K562 (cell line): ENCODE data around the gene GNG14. TPM values are rescaled to one million over a fixed set of nuclear protein-coding genes. Genes with fewer than 3 reads are reported as not detected.

Experiments
- CBX1 ChIP-seq: sonication (generic); IDR thresholded peaks from 2 replicates; pipeline ENCODE4 v1.6.1; 2016; ENCODE audit warnings: antibody characterized with exemption, low read depth, mild to moderate bottlenecking
- CXXC5 ChIP-seq: fragments of 250-450 bp; sonication (Bioruptor Pico); IDR thresholded peaks from 2 replicates; pipeline ENCODE4 v1.8.0; 2022; ENCODE audit warnings: inconsistent platforms, mild to moderate bottlenecking, moderate library complexity
- KDM1A ChIP-seq, 2 experiments: fragments of 450-650 bp; IDR thresholded peaks; 2 replicates each; pipeline ENCODE4 v1.6.1; 2016; ENCODE audit warnings: mild to moderate bottlenecking in 2 of 2
- KLF10 ChIP-seq: fragments of 250-450 bp; sonication (Bioruptor Pico); IDR thresholded peaks from 2 replicates; pipeline ENCODE4 v1.6.1; 2021; ENCODE audit warnings: matching md5 sums
- MEIS2 ChIP-seq: fragments of 450-650 bp; IDR thresholded peaks from 2 replicates; pipeline ENCODE4 v1.6.1; 2014; ENCODE audit warnings: mild to moderate bottlenecking; ENCODE audit not compliant: partially characterized antibody
- MTA1 ChIP-seq: fragments of 450-650 bp; IDR thresholded peaks from 2 replicates; pipeline ENCODE4 v1.6.1; 2017; ENCODE audit warnings: borderline replicate concordance
- MYC ChIP-seq, 2 experiments: fragments of 250-450 bp in 1 of 2; sonication (Bioruptor Pico) in 1 of 2; IDR thresholded peaks; 2 replicates each; pipeline versions ENCODE4 v1.5.1 to v1.6.1; 2012 to 2021; ENCODE audit warnings: low read depth in 2 of 2, borderline replicate concordance in 1 of 2, improper control_type of control experiment in 1 of 2, low read length in 1 of 2, mild to moderate bottlenecking in 1 of 2, moderate library complexity in 1 of 2
- POLR2B ChIP-seq: fragments of 450-650 bp; IDR thresholded peaks from 2 replicates; pipeline ENCODE4 v1.6.1; 2018; ENCODE audit warnings: low read depth; ENCODE audit not compliant: partially characterized antibody
- SAP30 ChIP-seq: fragments of 200-600 bp; sonication (generic); IDR thresholded peaks from 2 replicates; pipeline ENCODE4 v1.6.1; 2012; ENCODE audit warnings: borderline replicate concordance, low read depth, mild to moderate bottlenecking, moderate library complexity, low read length, control low read depth, inconsistent platforms; ENCODE audit not compliant: insufficient read depth, poor library complexity, severe bottlenecking
- SPI1 ChIP-seq: IDR thresholded peaks from 2 replicates; pipeline ENCODE4 v1.6.1; 2011; ENCODE audit warnings: low read depth, low read length, control low read depth, borderline replicate concordance
- U2AF2 ChIP-seq: fragments of 200-400 bp; formaldehyde crosslinking; optimal IDR thresholded peaks from 2 replicates; pipeline ENCODE3; 2017; ENCODE audit warnings: low read depth, mild to moderate bottlenecking, low read length
- ZBTB7A ChIP-seq: IDR thresholded peaks from 2 replicates; pipeline ENCODE4 v1.6.1; 2011; ENCODE audit warnings: low read depth, mild to moderate bottlenecking, low read length, moderate library complexity, borderline replicate concordance; ENCODE audit not compliant: control insufficient read depth
- ZNF184 ChIP-seq: sonication (generic); formaldehyde crosslinking; IDR thresholded peaks from 2 replicates; pipeline ENCODE4 v1.5.0; 2020; ENCODE audit warnings: missing genetic modification reagents
- ZNF3 ChIP-seq: fragments of 250-450 bp; sonication (Bioruptor Pico); IDR thresholded peaks from 2 replicates; pipeline ENCODE4 v1.5.0; 2021; ENCODE audit warnings: mild to moderate bottlenecking, moderate library complexity
- polyA plus RNA-seq, 8 experiments: library from polyadenylated mRNA; depleted of rRNA in 4 of 8; stranded (reverse) in 5 of 8; unstranded in 3 of 8; fragments of >200 nt; fragmentation: Nextera tagmentation in 2 of 8; fragmentation: Illumina TruSeq in 1 of 8; extraction: Ambion mirVana in 2 of 8; extraction: Trizol in 1 of 8; gene quantifications; 2 replicates each; pipeline versions ENCODE4 v1.2.1 to v1.2.3, GENCODE V29; 2011 to 2014; ENCODE audit warnings: inconsistent platforms in 1 of 8, missing spikeins in 1 of 8
- total RNA-seq, 7 experiments: library from RNA; depleted of rRNA in 6 of 7; stranded (reverse); fragments of >200 nt in 6 of 7; fragmentation: Illumina TruSeq in 2 of 7; extraction: Trizol in 2 of 7; gene quantifications; 2 replicates each; pipeline versions ENCODE4 v1.2.1 to v1.2.3, GENCODE V29; 2011 to 2021; ENCODE audit warnings: low replicate concordance in 1 of 7
- TF ChIP-seq, protein P1 (sequence below): fragments of 450-650 bp; IDR thresholded peaks from 2 replicates; pipeline ENCODE4 v1.6.1; 2016; ENCODE audit warnings: low read depth
- TF ChIP-seq, protein P2 (sequence below), 2 experiments: IDR thresholded peaks; 2 replicates each; pipeline ENCODE4 v1.6.1; 2012; ENCODE audit warnings: improper control_type of control experiment in 2 of 2, low read depth in 2 of 2, low read length in 2 of 2, borderline replicate concordance in 1 of 2

GNG14 gene
- total and polyA plus RNA-seq, 9 of the 15 experiments (the other 6 are each of a cell fraction or from before 2014, with no cell fraction given): not detected

DNA sequence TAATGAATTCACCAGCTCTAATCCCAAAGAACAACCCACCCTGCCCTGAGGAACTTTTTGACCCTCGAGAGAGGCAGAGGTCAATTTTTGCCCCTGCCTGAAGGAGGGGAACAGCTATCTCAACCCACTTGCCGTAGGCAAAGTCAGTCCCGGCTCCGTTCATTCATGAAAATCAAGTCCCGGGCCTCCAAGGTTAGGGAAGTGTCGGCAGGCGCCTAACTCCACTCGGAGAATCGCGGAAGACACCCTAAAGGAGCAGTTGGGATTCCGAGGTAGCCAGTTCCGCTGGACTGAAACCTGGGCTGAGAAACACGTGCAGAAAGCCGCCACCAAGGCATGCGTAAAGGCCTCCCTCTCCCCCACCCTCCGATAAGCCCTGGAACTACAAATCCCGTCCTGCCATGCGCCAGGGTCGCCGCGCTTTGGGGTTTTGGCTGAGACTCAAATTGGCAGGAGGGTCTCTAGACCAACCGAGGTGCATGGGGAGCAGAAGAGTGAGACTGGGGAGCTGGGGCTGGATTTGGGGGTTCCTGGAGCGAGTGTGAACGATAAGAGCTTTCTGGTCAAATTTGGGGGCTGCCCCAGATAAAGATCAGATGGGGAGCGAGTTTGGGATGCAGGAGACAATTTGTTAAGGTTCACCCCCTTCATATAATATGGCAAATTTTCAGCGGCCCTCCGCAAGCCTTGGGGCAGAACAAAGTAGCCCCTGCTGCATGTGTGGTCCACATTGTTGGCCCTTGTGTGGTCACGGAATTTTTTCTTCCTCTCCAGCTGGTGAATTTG, 36.0 kb downstream of the GNG14 start, which contains the start of gene TNPO2 (continued):
- TF ChIP-seq MYC (IDR thresholded peaks at IDR 0.05; ENCODE audit: low read depth, low read length) (peak; percentile 98), MYC (CRISPR knock-in tag; IDR thresholded peaks at IDR 0.05; ENCODE audit: borderline replicate concordance, low read depth) (peak; percentile 55; the same call in 1 of the 2 replicates), MEIS2 (peak; percentile 2), SAP30 (peak; percentile 96), CBX1 (no peak), MTA1 (peak; percentile 60), CXXC5 (peak; percentile 85), POLR2B (peak; percentile 46), U2AF2 (no peak), ZNF184 (CRISPR knock-in tag) (no peak), KLF10 (CRISPR knock-in tag) (no peak), ZNF3 (CRISPR knock-in tag) (no peak), KDM1A (IDR thresholded peaks at IDR 0.05) (peak in 1 of 2 experiments; percentile 64; a peak in 1 of 4 replicates), SPI1 (0 out of 2 replicates have a peak, but pooled peaks have one; percentile 22), ZBTB7A (peak; percentile 95)
- TF ChIP-seq, protein P1, sequence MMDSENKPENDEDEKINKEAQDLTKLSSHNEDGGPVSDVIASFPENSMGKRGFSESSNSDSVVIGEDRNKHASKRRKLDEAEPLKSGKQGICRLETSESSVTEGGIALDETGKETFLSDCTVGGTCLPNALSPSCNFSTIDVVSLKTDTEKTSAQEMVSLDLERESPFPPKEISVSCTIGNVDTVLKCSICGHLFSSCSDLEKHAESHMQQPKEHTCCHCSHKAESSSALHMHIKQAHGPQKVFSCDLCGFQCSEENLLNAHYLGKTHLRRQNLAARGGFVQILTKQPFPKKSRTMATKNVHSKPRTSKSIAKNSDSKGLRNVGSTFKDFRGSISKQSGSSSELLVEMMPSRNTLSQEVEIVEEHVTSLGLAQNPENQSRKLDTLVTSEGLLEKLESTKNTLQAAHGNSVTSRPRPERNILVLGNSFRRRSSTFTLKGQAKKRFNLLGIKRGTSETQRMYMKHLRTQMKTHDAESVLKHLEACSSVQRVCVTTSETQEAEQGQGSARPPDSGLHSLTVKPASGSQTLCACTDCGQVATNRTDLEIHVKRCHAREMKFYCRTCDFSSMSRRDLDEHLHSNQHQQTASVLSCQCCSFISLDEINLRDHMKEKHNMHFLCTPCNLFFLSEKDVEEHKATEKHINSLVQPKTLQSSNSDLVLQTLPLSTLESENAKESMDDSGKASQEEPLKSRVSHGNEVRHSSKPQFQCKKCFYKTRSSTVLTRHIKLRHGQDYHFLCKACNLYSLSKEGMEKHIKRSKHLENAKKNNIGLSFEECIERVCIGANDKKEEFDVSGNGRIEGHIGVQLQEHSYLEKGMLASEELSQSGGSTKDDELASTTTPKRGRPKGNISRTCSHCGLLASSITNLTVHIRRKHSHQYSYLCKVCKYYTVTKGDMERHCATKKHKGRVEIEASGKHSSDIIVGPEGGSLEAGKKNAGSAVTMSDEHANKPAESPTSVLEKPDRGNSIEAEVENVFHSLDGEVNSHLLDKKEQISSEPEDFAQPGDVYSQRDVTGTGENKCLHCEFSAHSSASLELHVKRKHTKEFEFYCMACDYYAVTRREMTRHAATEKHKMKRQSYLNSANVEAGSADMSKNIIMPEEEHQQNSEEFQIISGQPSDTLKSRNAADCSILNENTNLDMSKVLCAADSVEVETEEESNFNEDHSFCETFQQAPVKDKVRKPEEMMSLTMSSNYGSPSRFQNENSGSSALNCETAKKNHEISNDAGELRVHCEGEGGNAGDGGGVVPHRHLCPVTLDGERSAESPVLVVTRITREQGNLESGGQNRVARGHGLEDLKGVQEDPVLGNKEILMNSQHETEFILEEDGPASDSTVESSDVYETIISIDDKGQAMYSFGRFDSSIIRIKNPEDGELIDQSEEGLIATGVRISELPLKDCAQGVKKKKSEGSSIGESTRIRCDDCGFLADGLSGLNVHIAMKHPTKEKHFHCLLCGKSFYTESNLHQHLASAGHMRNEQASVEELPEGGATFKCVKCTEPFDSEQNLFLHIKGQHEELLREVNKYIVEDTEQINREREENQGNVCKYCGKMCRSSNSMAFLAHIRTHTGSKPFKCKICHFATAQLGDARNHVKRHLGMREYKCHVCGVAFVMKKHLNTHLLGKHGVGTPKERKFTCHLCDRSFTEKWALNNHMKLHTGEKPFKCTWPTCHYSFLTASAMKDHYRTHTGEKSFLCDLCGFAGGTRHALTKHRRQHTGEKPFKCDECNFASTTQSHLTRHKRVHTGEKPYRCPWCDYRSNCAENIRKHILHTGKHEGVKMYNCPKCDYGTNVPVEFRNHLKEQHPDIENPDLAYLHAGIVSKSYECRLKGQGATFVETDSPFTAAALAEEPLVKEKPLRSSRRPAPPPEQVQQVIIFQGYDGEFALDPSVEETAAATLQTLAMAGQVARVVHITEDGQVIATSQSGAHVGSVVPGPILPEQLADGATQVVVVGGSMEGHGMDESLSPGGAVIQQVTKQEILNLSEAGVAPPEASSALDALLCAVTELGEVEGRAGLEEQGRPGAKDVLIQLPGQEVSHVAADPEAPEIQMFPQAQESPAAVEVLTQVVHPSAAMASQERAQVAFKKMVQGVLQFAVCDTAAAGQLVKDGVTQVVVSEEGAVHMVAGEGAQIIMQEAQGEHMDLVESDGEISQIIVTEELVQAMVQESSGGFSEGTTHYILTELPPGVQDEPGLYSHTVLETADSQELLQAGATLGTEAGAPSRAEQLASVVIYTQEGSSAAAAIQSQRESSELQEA: peak; percentile 77
- TF ChIP-seq, protein P2, sequence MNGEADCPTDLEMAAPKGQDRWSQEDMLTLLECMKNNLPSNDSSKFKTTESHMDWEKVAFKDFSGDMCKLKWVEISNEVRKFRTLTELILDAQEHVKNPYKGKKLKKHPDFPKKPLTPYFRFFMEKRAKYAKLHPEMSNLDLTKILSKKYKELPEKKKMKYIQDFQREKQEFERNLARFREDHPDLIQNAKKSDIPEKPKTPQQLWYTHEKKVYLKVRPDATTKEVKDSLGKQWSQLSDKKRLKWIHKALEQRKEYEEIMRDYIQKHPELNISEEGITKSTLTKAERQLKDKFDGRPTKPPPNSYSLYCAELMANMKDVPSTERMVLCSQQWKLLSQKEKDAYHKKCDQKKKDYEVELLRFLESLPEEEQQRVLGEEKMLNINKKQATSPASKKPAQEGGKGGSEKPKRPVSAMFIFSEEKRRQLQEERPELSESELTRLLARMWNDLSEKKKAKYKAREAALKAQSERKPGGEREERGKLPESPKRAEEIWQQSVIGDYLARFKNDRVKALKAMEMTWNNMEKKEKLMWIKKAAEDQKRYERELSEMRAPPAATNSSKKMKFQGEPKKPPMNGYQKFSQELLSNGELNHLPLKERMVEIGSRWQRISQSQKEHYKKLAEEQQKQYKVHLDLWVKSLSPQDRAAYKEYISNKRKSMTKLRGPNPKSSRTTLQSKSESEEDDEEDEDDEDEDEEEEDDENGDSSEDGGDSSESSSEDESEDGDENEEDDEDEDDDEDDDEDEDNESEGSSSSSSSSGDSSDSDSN (IDR thresholded peaks at IDR 0.05; ENCODE audit: borderline replicate concordance in 1 of 2, low read depth in 2 of 2, low read length in 2 of 2): 0 out of 4 replicates have a peak, but pooled peaks of 1 of the 2 experiments have one; percentile 56
